H9 (cell line): ENCODE measurements around the gene CDH13. TPM values are rescaled to one million over a fixed set of nuclear protein-coding genes. Genes with fewer than 3 reads are reported as not detected.

Experiments
- DNase-seq: peaks from one replicate; pipeline ENCODE4 v3.0.0-alpha.2; 2017
- H2AFZ ChIP-seq: one replicate; pipeline ENCODE4 v1.6.1; 2013; ENCODE audit warnings: mild to moderate bottlenecking, low read length, control low read depth, moderate library complexity
- H2AK5ac ChIP-seq: 2 replicates; pipeline ENCODE4 v1.6.1; 2013; ENCODE audit warnings: low read length, control low read depth, mixed read lengths; ENCODE audit not compliant: insufficient read length
- H2BK120ac ChIP-seq: one replicate; pipeline ENCODE4 v1.6.1; 2013; ENCODE audit warnings: low read depth, mild to moderate bottlenecking, low read length, control low read depth, inconsistent platforms; ENCODE audit not compliant: poor library complexity, severe bottlenecking
- H2BK12ac ChIP-seq: 2 replicates; pipeline ENCODE4 v1.6.1; 2013; ENCODE audit warnings: low read length, control low read depth, mixed read lengths, low read depth; ENCODE audit not compliant: insufficient read length
- H2BK15ac ChIP-seq: 2 replicates; pipeline ENCODE4 v1.6.1; 2013; ENCODE audit warnings: low read depth, low read length, control low read depth
- H2BK20ac ChIP-seq: one replicate; pipeline ENCODE4 v1.6.1; 2013; ENCODE audit warnings: low read depth, mild to moderate bottlenecking, low read length, control low read depth, inconsistent platforms; ENCODE audit not compliant: poor library complexity, severe bottlenecking
- H2BK5ac ChIP-seq: 2 replicates; pipeline ENCODE4 v1.6.1; 2013; ENCODE audit warnings: low read length, control low read depth, mixed read lengths; ENCODE audit not compliant: insufficient read length
- H3K14ac ChIP-seq: 2 replicates; pipeline ENCODE4 v1.6.1; 2013; ENCODE audit warnings: low read length, control low read depth; ENCODE audit not compliant: insufficient read depth
- H3K18ac ChIP-seq: 2 replicates; pipeline ENCODE4 v1.6.1; 2013; ENCODE audit warnings: low read depth, mild to moderate bottlenecking, mixed read lengths, low read length, control low read depth; ENCODE audit not compliant: insufficient read length
- H3K23ac ChIP-seq: 2 replicates; pipeline ENCODE4 v1.6.1; 2013; ENCODE audit warnings: low read length, control low read depth, mixed read lengths, low read depth; ENCODE audit not compliant: insufficient read length
- H3K23me2 ChIP-seq: 2 replicates; pipeline ENCODE4 v1.6.1; 2013; ENCODE audit warnings: low read depth, mild to moderate bottlenecking, mixed read lengths, low read length, control low read depth; ENCODE audit not compliant: insufficient read length, poor library complexity, severe bottlenecking
- H3K27ac ChIP-seq: 2 replicates; pipeline ENCODE4 v1.5.1; 2013; ENCODE audit warnings: low read length, control low read depth, mixed read lengths, low read depth; ENCODE audit not compliant: insufficient read length
- H3K27me3 ChIP-seq: 2 replicates; pipeline ENCODE4 v1.6.1; 2013; ENCODE audit warnings: low read length, control low read depth, inconsistent platforms; ENCODE audit not compliant: insufficient read depth
- H3K4ac ChIP-seq: 2 replicates; pipeline ENCODE4 v1.6.1; 2013; ENCODE audit warnings: low read depth, mild to moderate bottlenecking, control low read depth, inconsistent platforms, low read length, moderate library complexity
- H3K4me1 ChIP-seq: 2 replicates; pipeline ENCODE4 v1.6.1; 2013; ENCODE audit warnings: low read length, control low read depth, inconsistent platforms; ENCODE audit not compliant: insufficient read depth
- H3K4me2 ChIP-seq: 2 replicates; pipeline ENCODE4 v1.6.1; 2013; ENCODE audit warnings: low read length, control low read depth, mixed read lengths; ENCODE audit not compliant: insufficient read length, insufficient read depth
- H3K56ac ChIP-seq: 2 replicates; pipeline ENCODE4 v1.6.1; 2013; ENCODE audit warnings: low read depth, mild to moderate bottlenecking, mixed read lengths, low read length, control low read depth; ENCODE audit not compliant: insufficient read length
- H3K79me1 ChIP-seq: 2 replicates; pipeline ENCODE4 v1.6.1; 2013; ENCODE audit warnings: low read depth, mild to moderate bottlenecking, moderate library complexity, low read length, control low read depth, inconsistent platforms; ENCODE audit not compliant: insufficient read depth, poor library complexity, severe bottlenecking
- H3K79me2 ChIP-seq: 2 replicates; pipeline ENCODE4 v1.6.1; 2013; ENCODE audit warnings: low read length, control low read depth, inconsistent platforms; ENCODE audit not compliant: insufficient read depth
- H3K9ac ChIP-seq: 2 replicates; pipeline ENCODE4 v1.6.1; 2013; ENCODE audit warnings: low read length, control low read depth, mixed read lengths; ENCODE audit not compliant: insufficient read length; ENCODE audit errors: extremely low read depth
- H3K9me3 ChIP-seq: one replicate; pipeline ENCODE4 v1.6.1; 2013; ENCODE audit warnings: low read depth, low read length, inconsistent platforms; ENCODE audit not compliant: control insufficient read depth
- H3T11ph ChIP-seq: one replicate; pipeline ENCODE4 v1.6.1; 2013; ENCODE audit warnings: mild to moderate bottlenecking, low read length, control low read depth, inconsistent platforms
- H4K20me1 ChIP-seq: one replicate; pipeline ENCODE4 v1.6.1; 2013; ENCODE audit not compliant: control insufficient read depth, insufficient read length, insufficient read depth
- H4K5ac ChIP-seq: 2 replicates; pipeline ENCODE4 v1.6.1; 2013; ENCODE audit warnings: low read depth, mild to moderate bottlenecking, mixed read lengths, low read length, control low read depth; ENCODE audit not compliant: insufficient read length
- H4K8ac ChIP-seq: replicated peaks from 2 replicates; pipeline ENCODE4 v1.6.1; 2013; ENCODE audit warnings: low read length, control low read depth, mixed read lengths, low read depth; ENCODE audit not compliant: insufficient read length
- H4K91ac ChIP-seq: 2 replicates; pipeline ENCODE4 v1.6.1; 2013; ENCODE audit warnings: low read depth, mild to moderate bottlenecking, moderate library complexity, mixed read lengths, low read length, control low read depth; ENCODE audit not compliant: insufficient read length
- H3K27ac Mint-ChIP-seq, 3 experiments: 2 replicates in 2 of 3; 3 replicates in 1 of 3; pipeline ENCODE4 v1.8.0; 2020 to 2021; ENCODE audit warnings: mixed read lengths in 3 of 3, mild to moderate bottlenecking in 1 of 3, moderate library complexity in 1 of 3
- H3K27me3 Mint-ChIP-seq: 2 replicates; pipeline ENCODE4 v1.8.0; 2021; ENCODE audit warnings: low read depth, mild to moderate bottlenecking, moderate library complexity, mixed read lengths
- H3K36me3 Mint-ChIP-seq, 3 experiments: 2 replicates in 2 of 3; 3 replicates in 1 of 3; pipeline ENCODE4 v1.8.0; 2020 to 2021; ENCODE audit warnings: low read depth in 3 of 3, mixed read lengths in 3 of 3; ENCODE audit not compliant: insufficient read depth in 1 of 3
- H3K4me1 Mint-ChIP-seq, 2 experiments: 2 replicates each; pipeline ENCODE4 v1.8.0; 2020; ENCODE audit warnings: mixed read lengths in 2 of 2
- H3K4me3 Mint-ChIP-seq, 2 experiments: 2 replicates in 1 of 2; 3 replicates in 1 of 2; pipeline ENCODE4 v1.8.0; 2020 to 2021; ENCODE audit warnings: mild to moderate bottlenecking in 2 of 2, mixed read lengths in 2 of 2, moderate library complexity in 1 of 2
- H3K9me3 Mint-ChIP-seq, 2 experiments: 2 replicates in 1 of 2; 3 replicates in 1 of 2; pipeline ENCODE4 v1.8.0; 2020; ENCODE audit warnings: mild to moderate bottlenecking in 2 of 2, mixed read lengths in 2 of 2, moderate library complexity in 1 of 2
- CTCF ChIP-seq: fragments of 200-600 bp; sonication (generic); conservative IDR thresholded peaks from 3 replicates; pipeline ENCODE4 v1.8.0; 2021; ENCODE audit warnings: antibody characterized with exemption, mild to moderate bottlenecking
- WGBS: extraction: QIAGEN DNeasy Blood & Tissue Kit; methylation state at CpG from one replicate; pipeline ENCODE4 v1.1.7; 2013; ENCODE audit warnings: missing lambda C conversion rate, low lambda C conversion rate, mixed read lengths; ENCODE audit not compliant: insufficient read length; ENCODE audit errors: extremely low coverage; 5-methylcytosine and 5-hydroxymethylcytosine counted together
- total RNA-seq: library from RNA; stranded (reverse); gene quantifications from 2 replicates; pipeline ENCODE4 v1.2.1, GENCODE V29; 2021

Gene CDH13
- total RNA-seq, 1 experiment from 2014 or later: 1.5 TPM

- H3K27me3 Mint-ChIP-seq: peaks cover 13% of the 10 kb centered on the region
- WGBS: no CpG with 5 or more reads among the region's 6 CpGs
Measured at GRCh38 chr16:82810077-82810476, 183.3 kb downstream of the CDH13 start.

More at GRCh38 chr16:82810077-82810476, 183.3 kb downstream of the CDH13 start:
- Histone ChIP-seq H3K23ac (no peak overlapping the region), H3K27ac (no peak overlapping the region), H3K4me1 (no peaks in the 10 kb centered on the region), H3K79me1 (no peaks in the 10 kb centered on the region), H3K9ac (no peak overlapping the region), H2BK15ac (no peak overlapping the region), H3K56ac (no peak overlapping the region), H2AK5ac (no peak overlapping the region), H4K20me1 (no peaks in the 10 kb centered on the region), H2AFZ (no peak overlapping the region), H3T11ph (no peak overlapping the region), H2BK12ac (no peak overlapping the region), H3K18ac (no peak overlapping the region), H4K8ac (no peak overlapping the region), H3K79me2 (no peaks in the 10 kb centered on the region), H3K27me3 (no peaks in the 10 kb centered on the region), H2BK5ac (no peak overlapping the region), H4K91ac (no peak overlapping the region), H3K14ac (no peak overlapping the region), H4K5ac (no peak overlapping the region), H2BK120ac (no peak overlapping the region), H3K9me3 (no peaks in the 10 kb centered on the region), H3K4ac (no peak overlapping the region), H3K23me2 (no peaks in the 10 kb centered on the region), H3K4me2 (no peak overlapping the region), H2BK20ac (no peak overlapping the region)
- Mint-ChIP-seq H3K27ac (no peak overlapping the region), H3K9me3 (no peaks in the 10 kb centered on the region), H3K4me3 (no peak overlapping the region), H3K36me3 (no peaks in the 10 kb centered on the region), H3K4me1 (peaks cover 0 to 7% of the 10 kb centered on the region in 2 experiments; a peak in 1 of 4 replicates)
- no peak for DNase-seq
- no peak for TF ChIP-seq CTCF
